Heart left ventricle (tissue), 16 donors: ENCODE data around the gene XRCC5. TPM values are rescaled to one million over a fixed set of nuclear protein-coding genes. Genes with fewer than 3 reads are reported as not detected.

Experiments used
- ATAC-seq, 4 donors: fragments of 200-7000 bp; cut with Tn5 transposase; one replicate each; pipeline ENCODE4 v1.9.1; 2020 to 2022; ENCODE audit warnings: moderate library complexity in 4 of 4, mild to moderate bottlenecking in 3 of 4, moderate number of reproducible peaks in 1 of 4
- DNase-seq, 5 donors: peaks; one replicate each; pipeline ENCODE4 v3.0.0-alpha.2; 2020
- H3K27ac ChIP-seq, 12 donors: fragments of 200-600 bp; sonication (generic) in 4 of 12; one replicate each; pipeline versions ENCODE4 v1.5.0 to v1.8.0; 2016 to 2022; ENCODE audit warnings: mild to moderate bottlenecking in 2 of 12
- H3K27me3 ChIP-seq, 9 donors: fragments of 200-600 bp; sonication (generic) in 2 of 9; one replicate each; pipeline versions ENCODE4 v1.5.1 to v1.8.0; 2016 to 2022; ENCODE audit warnings: mild to moderate bottlenecking in 3 of 9
- H3K36me3 ChIP-seq, 9 donors: fragments of 200-600 bp; sonication (generic) in 2 of 9; one replicate each; pipeline versions ENCODE4 v1.5.0 to v1.8.0; 2018 to 2022; ENCODE audit warnings: mild to moderate bottlenecking in 2 of 9
- H3K4me1 ChIP-seq, 12 donors: fragments of 200-600 bp; sonication (generic) in 4 of 12; one replicate each; pipeline versions ENCODE4 v1.5.0 to v1.8.0; 2016 to 2022; ENCODE audit warnings: mild to moderate bottlenecking in 3 of 12
- H3K4me3 ChIP-seq, 12 donors: fragments of 200-600 bp; sonication (generic) in 4 of 12; one replicate each; pipeline versions ENCODE4 v1.5.0 to v1.8.0; 2017 to 2022; ENCODE audit warnings: mild to moderate bottlenecking in 9 of 12, moderate library complexity in 4 of 12
- H3K9me3 ChIP-seq, 12 donors: fragments of 200-600 bp; sonication (generic) in 4 of 12; one replicate each; pipeline versions ENCODE4 v1.5.0 to v1.8.0; 2016 to 2022; ENCODE audit warnings: mild to moderate bottlenecking in 1 of 12
- POLR2A ChIP-seq, 2 donors: fragments of 450-650 bp; IDR thresholded peaks; one replicate each; pipeline ENCODE4 v1.6.1; 2017; ENCODE audit warnings: antibody characterized with exemption in 2 of 2, mild to moderate bottlenecking in 2 of 2, moderate library complexity in 2 of 2
- WGBS, 4 donors: extraction: QIAGEN DNeasy Blood & Tissue Kit in 2 of 4; methylation state at CpG; one replicate each; pipeline versions ENCODE4 v1.1.5 to v1.1.7; 2013 to 2018; 5-methylcytosine and 5-hydroxymethylcytosine counted together
- intact Hi-C, 10 donors: fragments of 100-400 bp; cut with DNase I; formaldehyde crosslinking; loops; one replicate each; pipeline versions ENCODE4 v1.11.1 to v1.14.2; 2022
- polyA plus RNA-seq, 2 donors: library from polyadenylated mRNA; stranded (reverse); fragments of 200-250 nt; gene quantifications; one replicate each; pipeline ENCODE4 v1.2.3, GENCODE V29; 2013
- total RNA-seq, 9 donors: library from RNA; depleted of rRNA in 2 of 9; stranded (reverse); fragments of >200 nt in 2 of 9; fragmentation: NEBNext Ultra II Directional in 3 of 9; extraction: Animal tissue kit (Norgen Biotek cat#: 25700) in 3 of 9; gene quantifications; one replicate each; pipeline versions ENCODE4 v1.1.0 to v1.2.4, GENCODE V29; 2016 to 2023
- TF ChIP-seq, protein P1 (sequence below), 12 donors: fragments of 200-600 bp; sonication (generic) in 4 of 12; IDR thresholded peaks; one replicate each; pipeline versions ENCODE4 v1.5.0 to v1.8.0; 2018 to 2022; ENCODE audit warnings: antibody characterized with exemption in 12 of 12, mild to moderate bottlenecking in 5 of 12
- donor health status: ischemic (EF 13 %, LVEDD 7.1; RV severe dilation, severe dysfunction).
- donor health status: healthy with polysubstance abuse.
- donor health status: DM: no; HTN: yes; CAD: no.
- donor health status: DM: no; HTN: no; CAD: no.
- donor health status: ischemic (EF 25% LVEDD 6.9; RV normal size, moderate dysfunction).
- donor health status: ischemic (EF 25% LVEDD 5.7; RV mildly dilated, moderate dysfunction).
- donor health status: healthy.
- donor health status: DM: yes; HTN: yes; CAD: no.
- donor health status: ischemic (EF 35%, LVEDD 5.7; RV mildly dilated, moderate dysfunction).
- donor health status: nonischemic (EF 11% LVEDD 7.7; RV severe dilation, severe dysfunction).
- donor health status: DM: yes; HTN: yes; CAD: no.
- donor health status: PGD.
- donor health status: ischemic (EF 29% LVEDD 5.4; RV normal size, mild dysfunction).
- donor health status: nonischemic (EF 23%, LVEDD 6.1; RV moderate dilation, normal function).

Gene XRCC5
- total and polyA plus RNA-seq, 11 donors, result 40.0 to 197 (median 126) TPM

DNA sequence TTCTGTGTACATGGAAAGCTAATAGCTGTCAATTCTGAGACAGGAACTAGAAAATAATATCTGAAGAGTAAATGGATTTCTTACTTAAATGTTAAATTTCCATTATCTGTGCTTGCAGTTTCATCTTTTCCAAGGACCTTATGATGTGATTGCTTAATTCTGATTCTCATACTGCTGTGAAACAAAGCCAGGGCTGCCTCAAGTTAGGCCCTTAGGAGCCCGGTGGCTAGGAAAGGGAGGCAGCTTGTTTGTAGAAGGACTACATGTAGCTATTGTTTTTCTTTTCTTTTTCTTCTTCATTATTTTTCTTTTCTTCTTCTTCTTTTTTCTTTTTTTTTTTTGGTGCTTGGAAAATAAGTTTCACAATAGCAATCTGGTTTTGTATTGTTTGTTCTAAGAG is 50.5 kb downstream of the XRCC5 start:
- intact Hi-C loops, result no loop called here
- no peak overlapping the region for H3K4me3 ChIP-seq
- no peaks in the 10 kb centered on the region for H3K27me3 ChIP-seq
- 92 to 98% (median 94%) methylated on average over 1 of the region's 1 CpG for WGBS, 4 donors
- no peak overlapping the region for H3K27ac ChIP-seq
- no peak for DNase-seq
- no peak for ATAC-seq
- TF ChIP-seq POLR2A (IDR thresholded peaks at IDR 0.05), result no peak
- TF ChIP-seq, protein P1, sequence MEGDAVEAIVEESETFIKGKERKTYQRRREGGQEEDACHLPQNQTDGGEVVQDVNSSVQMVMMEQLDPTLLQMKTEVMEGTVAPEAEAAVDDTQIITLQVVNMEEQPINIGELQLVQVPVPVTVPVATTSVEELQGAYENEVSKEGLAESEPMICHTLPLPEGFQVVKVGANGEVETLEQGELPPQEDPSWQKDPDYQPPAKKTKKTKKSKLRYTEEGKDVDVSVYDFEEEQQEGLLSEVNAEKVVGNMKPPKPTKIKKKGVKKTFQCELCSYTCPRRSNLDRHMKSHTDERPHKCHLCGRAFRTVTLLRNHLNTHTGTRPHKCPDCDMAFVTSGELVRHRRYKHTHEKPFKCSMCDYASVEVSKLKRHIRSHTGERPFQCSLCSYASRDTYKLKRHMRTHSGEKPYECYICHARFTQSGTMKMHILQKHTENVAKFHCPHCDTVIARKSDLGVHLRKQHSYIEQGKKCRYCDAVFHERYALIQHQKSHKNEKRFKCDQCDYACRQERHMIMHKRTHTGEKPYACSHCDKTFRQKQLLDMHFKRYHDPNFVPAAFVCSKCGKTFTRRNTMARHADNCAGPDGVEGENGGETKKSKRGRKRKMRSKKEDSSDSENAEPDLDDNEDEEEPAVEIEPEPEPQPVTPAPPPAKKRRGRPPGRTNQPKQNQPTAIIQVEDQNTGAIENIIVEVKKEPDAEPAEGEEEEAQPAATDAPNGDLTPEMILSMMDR (IDR thresholded peaks at IDR 0.05), result no peak
- H3K36me3 ChIP-seq, result peaks cover 0 to 100% (median 86%) of the 10 kb centered on the region in 9 donors
- H3K9me3 ChIP-seq, result no peaks in the 10 kb centered on the region
- H3K4me1 ChIP-seq, result no peaks in the 10 kb centered on the region

DNA sequence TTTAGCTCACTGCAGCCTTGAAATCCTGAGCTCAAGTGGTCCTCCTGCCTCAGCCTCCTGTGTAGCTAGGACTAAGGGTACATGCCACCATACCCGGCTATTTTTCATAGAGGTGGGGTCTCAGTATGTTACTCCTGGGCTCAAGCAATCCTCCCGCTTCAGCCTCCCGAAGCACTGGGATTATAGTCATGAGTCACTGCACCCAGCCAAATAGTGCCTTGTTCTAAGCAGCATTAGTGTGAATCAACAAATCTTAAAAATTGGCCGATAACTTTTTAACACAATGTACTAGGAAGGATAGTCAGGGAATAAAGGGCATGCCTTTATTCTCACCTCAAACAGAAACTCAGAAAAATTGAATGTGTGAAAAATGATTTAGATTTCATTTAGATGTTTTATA is 51.6 kb downstream of the XRCC5 start:
- DNase-seq, result no peak
- 87 to 99% (median 95%) methylated on average over 4 of the region's 4 CpGs for WGBS, 4 donors
- no peaks in the 10 kb centered on the region for H3K9me3 ChIP-seq
- no peak overlapping the region for H3K4me3 ChIP-seq
- no peak for TF ChIP-seq POLR2A (IDR thresholded peaks at IDR 0.05)
- TF ChIP-seq, protein P1 (IDR thresholded peaks at IDR 0.05), result no peak
- ATAC-seq, result no peak
- H3K27me3 ChIP-seq, result no peaks in the 10 kb centered on the region
- H3K36me3 ChIP-seq, result peaks cover 0 to 100% (median 90%) of the 10 kb centered on the region in 9 donors
- H3K27ac ChIP-seq, result no peak overlapping the region
- H3K4me1 ChIP-seq, result no peaks in the 10 kb centered on the region
- intact Hi-C loops, result no loop called here

DNA sequence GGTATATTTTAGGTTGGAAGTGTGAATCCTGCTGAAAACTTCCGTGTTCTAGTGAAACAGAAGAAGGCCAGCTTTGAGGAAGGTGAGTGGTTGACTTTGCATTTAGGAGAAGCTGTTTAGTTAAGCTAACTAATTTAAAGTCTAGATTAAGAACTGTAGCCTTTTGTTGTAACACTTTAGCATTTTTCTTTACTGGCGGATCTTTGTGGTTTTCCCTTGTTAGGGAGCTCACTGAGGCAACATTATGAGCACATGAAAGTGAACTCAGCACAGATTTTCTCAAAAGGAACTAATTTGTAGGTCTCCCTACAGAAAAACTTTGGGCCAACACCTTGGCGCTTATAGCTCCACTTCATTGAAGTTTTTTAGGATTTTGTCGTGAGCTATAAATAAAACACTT is 52.8 kb downstream of the XRCC5 start:
- intact Hi-C loops, result no loop called here
- Histone ChIP-seq H3K9me3 (no peaks in the 10 kb centered on the region), H3K4me1 (no peaks in the 10 kb centered on the region), H3K4me3 (no peak overlapping the region), H3K36me3 (peaks cover 0 to 100% (median 90%) of the 10 kb centered on the region in 9 donors), H3K27ac (no peak overlapping the region), H3K27me3 (no peaks in the 10 kb centered on the region)
- WGBS, 4 donors, result 95 to 99% (median 96%) methylated on average over 4 of the region's 4 CpGs
- TF ChIP-seq, protein P1 (IDR thresholded peaks at IDR 0.05), result no peak
- no peak for TF ChIP-seq POLR2A (IDR thresholded peaks at IDR 0.05)
- DNase-seq (no peak), ATAC-seq (no peak)

DNA sequence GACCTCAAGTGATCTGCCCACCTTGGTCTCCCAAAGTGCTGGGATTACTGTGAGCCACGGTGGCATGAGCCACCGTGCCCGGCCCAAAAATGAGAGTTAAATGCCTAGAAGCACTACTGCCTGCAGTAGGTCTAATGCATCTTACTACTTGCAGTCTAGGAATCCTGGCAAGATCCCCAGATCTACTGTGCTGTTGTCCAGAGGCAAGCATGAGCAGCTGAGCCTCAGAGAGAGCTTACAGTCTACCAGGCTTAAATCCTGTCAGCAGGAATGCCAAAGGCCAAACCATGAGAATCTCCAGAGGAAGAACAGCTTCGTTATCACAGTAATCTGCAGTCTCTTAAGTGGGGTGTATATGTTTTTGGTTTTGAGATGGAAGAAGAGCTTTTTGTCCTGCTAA is 54.4 kb downstream of the XRCC5 start:
- Histone ChIP-seq H3K27me3 (no peaks in the 10 kb centered on the region), H3K9me3 (no peaks in the 10 kb centered on the region), H3K4me1 (no peaks in the 10 kb centered on the region), H3K4me3 (no peak overlapping the region), H3K36me3 (peaks cover 0 to 97% (median 85%) of the 10 kb centered on the region in 9 donors), H3K27ac (no peak overlapping the region)
- ATAC-seq (peak; percentile 35 to 84 (median 73)), DNase-seq (peak in 1 of 5 donors; percentile 22)
- TF ChIP-seq POLR2A (IDR thresholded peaks at IDR 0.05), result no peak
- TF ChIP-seq, protein P1 (IDR thresholded peaks at IDR 0.05), result no peak
- 67 to 92% (median 73%) methylated on average over 4 of the region's 4 CpGs for WGBS, 4 donors
- intact Hi-C loops, result no loop called here
